Activated naive CD8-positive, alpha-beta T cell treated with anti-CD3 and anti-CD28 coated beads, Interleukin-2, amount 50 U/mL, for 16 hours (primary cell): ENCODE data around the gene CD99L2.

Experiments used
- DNase-seq: peaks from one replicate; pipeline ENCODE4 v3.0.0-alpha.2; 2020; ENCODE audit warnings: low read depth, low spot score

CD99L2 gene

GRCh38 chrX:150765237-150765636, 133.2 kb downstream of the CD99L2 start:
- DNase-seq, result no peak

GRCh38 chrX:150763810-150764209, 134.7 kb downstream of the CD99L2 start:
- DNase-seq, result no peak

- DNase-seq, result no peak
Observed at GRCh38 chrX:150763303-150763797, 135.1 kb downstream of the CD99L2 start.

GRCh38 chrX:150762258-150763165, 136.0 kb downstream of the CD99L2 start:
- no peak for DNase-seq

GRCh38 chrX:150761819-150762216, 136.7 kb downstream of the CD99L2 start:
- no peak for DNase-seq

- no peak for DNase-seq
Observed at GRCh38 chrX:150761176-150761818, 137.2 kb downstream of the CD99L2 start.

- DNase-seq, result no peak
Observed at GRCh38 chrX:150759568-150760416, 138.7 kb downstream of the CD99L2 start.

GRCh38 chrX:150757371-150757770, 141.1 kb downstream of the CD99L2 start:
- DNase-seq, result no peak

- no peak for DNase-seq
Observed at GRCh38 chrX:150753968-150754367, 144.5 kb downstream of the CD99L2 start.

- no peak for DNase-seq
Observed at GRCh38 chrX:150753357-150753756, 145.1 kb downstream of the CD99L2 start.

GRCh38 chrX:150752124-150752523, 146.3 kb downstream of the CD99L2 start:
- no peak for DNase-seq

GRCh38 chrX:150736475-150736874, 162.0 kb downstream of the CD99L2 start:
- DNase-seq, result no peak

- DNase-seq, result no peak
Observed at GRCh38 chrX:150731795-150732194, 166.7 kb downstream of the CD99L2 start.

- no peak for DNase-seq
Observed at GRCh38 chrX:150730719-150731118, 167.7 kb downstream of the CD99L2 start.

- no peak for DNase-seq
Observed at GRCh38 chrX:150729956-150730355, 168.5 kb downstream of the CD99L2 start.

GRCh38 chrX:150719621-150720020, 178.8 kb downstream of the CD99L2 start:
- no peak for DNase-seq
